PFSK-1 (cell line): ENCODE data around the gene UHRF2.

ENCODE experiments used
- POLR2AphosphoS5 ChIP-seq: IDR thresholded peaks from 2 replicates; pipeline ENCODE4 v1.6.1; 2012; ENCODE audit warnings: low read depth, mild to moderate bottlenecking, control low read depth, low read length, moderate library complexity
- REST ChIP-seq, 2 experiments: IDR thresholded peaks; 2 replicates each; pipeline versions ENCODE4 v1.6.1 to v1.8.0; 2011 to 2012; ENCODE audit warnings: low read depth in 2 of 2, low read length in 2 of 2, control low read depth in 1 of 2, inconsistent platforms in 1 of 2, mild to moderate bottlenecking in 1 of 2, moderate library complexity in 1 of 2; ENCODE audit not compliant: insufficient read depth in 1 of 2
- SIN3A ChIP-seq: IDR thresholded peaks from 2 replicates; pipeline ENCODE4 v1.6.1; 2012; ENCODE audit warnings: mild to moderate bottlenecking, low read length, moderate library complexity, borderline replicate concordance; ENCODE audit not compliant: insufficient read depth
- TAF1 ChIP-seq: IDR thresholded peaks from 2 replicates; pipeline ENCODE4 v1.6.1; 2012; ENCODE audit warnings: low read length, control low read depth, borderline replicate concordance; ENCODE audit not compliant: insufficient read depth

- TF ChIP-seq REST (IDR thresholded peaks at IDR 0.05; ENCODE audit: insufficient read depth in 1 of 2, low read depth in 2 of 2, low read length in 2 of 2) = no peak
- TF ChIP-seq POLR2AphosphoS5 = no peak
- TF ChIP-seq SIN3A = no peak
- TF ChIP-seq TAF1 = no peak
These were observed 27.4 kb downstream of the UHRF2 start for GRCh38 chr9:6440405-6440804.
